HG02571 (cell line): ENCODE results near the gene OR10H5.
"Not testable (repeated sequence)": the region's sequence is repeated elsewhere in the genome, so short reads cannot be mapped to it uniquely, and the experiment has no call there.

Experiments used
- ATAC-seq: cut with Tn5 transposase; IDR thresholded peaks from one replicate; pipeline ENCODE4 v1.9.1; 2021; ENCODE audit warnings: mild to moderate bottlenecking, moderate library complexity; ENCODE audit not compliant: unreplicated experiment

OR10H5 gene

GRCh38 chr19:15810335-15810734 is 22.9 kb downstream of the OR10H5 start:
- no peak for ATAC-seq

- ATAC-seq, result no peak
Measured at GRCh38 chr19:15811476-15811875, 24.0 kb downstream of the OR10H5 start.

- ATAC-seq, result no peak
Measured at GRCh38 chr19:15812060-15812722, 24.7 kb downstream of the OR10H5 start.

GRCh38 chr19:15813916-15814315 is 26.5 kb downstream of the OR10H5 start:
- ATAC-seq, result no peak

GRCh38 chr19:15815306-15815705 is 27.8 kb downstream of the OR10H5 start, which contains the start of gene OR10H1:
TSS of gene OR10H1 (minus strand) at chr19:15815664. CDS start at chr19:15808037, 7,627 bp downstream.
- ATAC-seq, result no peak

GRCh38 chr19:15820646-15821045 is 33.2 kb downstream of the OR10H5 start:
- no peak for ATAC-seq

GRCh38 chr19:15825753-15826152 is 38.3 kb downstream of the OR10H5 start:
- ATAC-seq, result no peak

GRCh38 chr19:15828121-15828610 is 40.7 kb downstream of the OR10H5 start:
- ATAC-seq, result no peak

- not testable (repeated sequence) for ATAC-seq
Measured at GRCh38 chr19:15828611-15829305, 41.3 kb downstream of the OR10H5 start.

- no peak for ATAC-seq
Measured at GRCh38 chr19:15829306-15829698, 41.8 kb downstream of the OR10H5 start.

GRCh38 chr19:15829786-15830185 is 42.3 kb downstream of the OR10H5 start:
- ATAC-seq, result no peak

- no peak for ATAC-seq
Measured at GRCh38 chr19:15831626-15832025, 44.2 kb downstream of the OR10H5 start.

- ATAC-seq, result not testable (repeated sequence)
Measured at GRCh38 chr19:15834232-15834631, 46.8 kb downstream of the OR10H5 start.

- ATAC-seq, result not testable (repeated sequence)
Measured at GRCh38 chr19:15835565-15836329, 48.3 kb downstream of the OR10H5 start.

GRCh38 chr19:15836330-15837220 is 49.1 kb downstream of the OR10H5 start:
- peak; percentile 97 for ATAC-seq

- ATAC-seq, result no peak
Measured at GRCh38 chr19:15837221-15837731, 49.8 kb downstream of the OR10H5 start.

GRCh38 chr19:15838351-15838750 is 50.9 kb downstream of the OR10H5 start:
- no peak for ATAC-seq

GRCh38 chr19:15839888-15840287 is 52.4 kb downstream of the OR10H5 start:
- not testable (repeated sequence) for ATAC-seq

- ATAC-seq, result no peak
Measured at GRCh38 chr19:15840833-15841232, 53.4 kb downstream of the OR10H5 start.

GRCh38 chr19:15841875-15842569 is 54.6 kb downstream of the OR10H5 start:
- no peak for ATAC-seq
